Endothelial cell of umbilical vein (primary cell): Measurements from ENCODE around the gene FAHD2B. TPM values are rescaled to one million over a fixed set of nuclear protein-coding genes. Genes with fewer than 3 reads are reported as not detected.
"Not testable (repeated sequence)": the region's sequence is repeated elsewhere in the genome, so short reads cannot be mapped to it uniquely, and the experiment has no call there.

Source experiments
- BruUV-seq: library from RNA; stranded (reverse); fragments of 400-500 nt; replicated peaks from 2 replicates; lab custom pipeline; 2021; lab: Mats Ljungman, UMichigan
- CTCF ChIA-PET: fragments of 300-600, 350-600 bp; sonication (Branson Sonifier 250); formaldehyde crosslinking; loops from one replicate; lab custom pipeline; 2021; ENCODE audit warnings: antibody characterized with exemption, inconsistent platforms; lab: Charles Lee
- POLR2A ChIA-PET: fragments of 300-600, 350-600 bp; sonication (Branson Sonifier 250); formaldehyde crosslinking; loops from one replicate; lab custom pipeline; 2021; ENCODE audit warnings: antibody characterized with exemption, inconsistent platforms; lab: Charles Lee
- DNase-seq: peaks from one replicate; pipeline ENCODE4 v3.0.0-alpha.2; 2011; ENCODE audit warnings: low read depth, low spot score
- FAIRE-seq: peaks from 2 replicates; lab custom pipeline; 2011; peaks lifted over from hg19 to GRCh38; lab: Jason Lieb, UNC
- H2AFZ ChIP-seq: 2 replicates; pipeline ENCODE4 v1.6.0; 2012; ENCODE audit warnings: low read depth, low read length, control low read depth, inconsistent platforms
- H3K27ac ChIP-seq: 2 replicates; pipeline ENCODE4 v1.5.1; 2011; ENCODE audit warnings: low read depth, mild to moderate bottlenecking, control low read depth, low read length, moderate library complexity; ENCODE audit not compliant: insufficient read depth
- H3K27me3 ChIP-seq, 2 experiments: 2 replicates each; pipeline versions ENCODE4 v1.6.0 to v1.6.1; 2011; ENCODE audit warnings: low read length in 2 of 2, mixed read lengths in 1 of 2; ENCODE audit not compliant: control insufficient read depth in 2 of 2, insufficient read depth in 2 of 2
- H3K36me3 ChIP-seq, 2 experiments: 2 replicates in 1 of 2; 3 replicates in 1 of 2; pipeline ENCODE4 v1.5.1; 2011; ENCODE audit warnings: low read length in 2 of 2, mild to moderate bottlenecking in 1 of 2, moderate library complexity in 1 of 2; ENCODE audit not compliant: control insufficient read depth in 2 of 2, insufficient read depth in 2 of 2; ENCODE audit errors: extremely low read depth in 1 of 2
- H3K4me1 ChIP-seq: 3 replicates; pipeline ENCODE4 v1.5.1; 2011; ENCODE audit warnings: mild to moderate bottlenecking, low read length; ENCODE audit not compliant: control insufficient read depth, insufficient read depth; ENCODE audit errors: extremely low read depth
- H3K4me2 ChIP-seq: 2 replicates; pipeline ENCODE4 v1.6.1; 2011; ENCODE audit warnings: low read length, control low read depth, mixed read lengths; ENCODE audit not compliant: insufficient read depth
- H3K4me3 ChIP-seq, 3 experiments: fragments of 200-600 bp in 1 of 3; sonication (generic), shearing (Covaris generic) in 1 of 3; replicated peaks in 1 of 3; 2 replicates each; pipeline ENCODE4 v1.5.1; 2011 to 2016; ENCODE audit warnings: control low read depth in 3 of 3, low read length in 3 of 3, mild to moderate bottlenecking in 2 of 3, inconsistent platforms in 1 of 3, low read depth in 1 of 3, moderate library complexity in 1 of 3; ENCODE audit not compliant: insufficient read depth in 1 of 3
- H3K79me2 ChIP-seq: 2 replicates; pipeline ENCODE4 v1.6.0; 2012; ENCODE audit warnings: low read length, inconsistent platforms; ENCODE audit not compliant: control insufficient read depth, insufficient read depth
- H3K9ac ChIP-seq: replicated peaks from 2 replicates; pipeline ENCODE3; 2011; ENCODE audit warnings: low read length, control low read depth; ENCODE audit not compliant: insufficient read depth; ENCODE audit errors: extremely low read depth
- H3K9me1 ChIP-seq: replicated peaks from 3 replicates; pipeline ENCODE4 v1.6.0; 2011; ENCODE audit warnings: mild to moderate bottlenecking, low read length; ENCODE audit not compliant: control insufficient read depth, insufficient read depth; ENCODE audit errors: extremely low read depth
- H3K9me3 ChIP-seq: replicated peaks from 2 replicates; pipeline ENCODE4 v1.5.1; 2012; ENCODE audit warnings: low read length, inconsistent platforms; ENCODE audit not compliant: control insufficient read depth, insufficient read depth
- H4K20me1 ChIP-seq: replicated peaks from 2 replicates; pipeline ENCODE3; 2011; ENCODE audit warnings: mild to moderate bottlenecking, low read length; ENCODE audit not compliant: control insufficient read depth, insufficient read depth; ENCODE audit errors: extremely low read depth
- dilution Hi-C: fragments of 300-500 bp; cut with MboI; formaldehyde crosslinking; loops from one replicate; pipeline ENCODE4 v1.15.0; 2019; ENCODE audit warnings: low sequenced_read_pairs; ENCODE audit not compliant: extremely low pct_ligation_motif_present
- intact Hi-C: fragments of 100-400 bp; cut with micrococcal nuclease; formaldehyde crosslinking; loops from one replicate; pipeline ENCODE4 v1.10.0; 2022
- polyA plus RNA-seq, 4 experiments: library from polyadenylated mRNA; depleted of rRNA in 3 of 4; stranded (reverse) in 3 of 4; unstranded in 1 of 4; fragments of >200 nt; gene quantifications; 2 replicates each; pipeline versions ENCODE4 v1.2.1 to v1.2.3, GENCODE V29; 2011 to 2012; ENCODE audit warnings: missing spikeins in 1 of 4
- total RNA-seq: library from RNA; stranded (reverse); gene quantifications from 2 replicates; pipeline ENCODE4 v1.2.3, GENCODE V29; 2021

The FAHD2B gene
- total and polyA plus RNA-seq, 2 donors (not counting 3 experiments of a cell fraction or from before 2014, with no cell fraction given): 9.2 to 9.5 TPM

- H3K4me1 ChIP-seq, H3K9ac ChIP-seq, FAIRE-seq, H3K36me3 ChIP-seq, H3K27ac ChIP-seq, H3K9me3 ChIP-seq, DNase-seq, H2AFZ ChIP-seq, H3K4me2 ChIP-seq, dilution Hi-C loops, POLR2A ChIA-PET, BruUV-seq, H3K27me3 ChIP-seq, H3K9me1 ChIP-seq, CTCF ChIA-PET, intact Hi-C loops, H3K79me2 ChIP-seq, H4K20me1 ChIP-seq, H3K4me3 ChIP-seq: not testable (repeated sequence)
These were observed 32.7 kb downstream of the FAHD2B start for GRCh38 chr2:97062020-97062419.

- H3K4me3 ChIP-seq, DNase-seq, H3K4me1 ChIP-seq, H3K9ac ChIP-seq, H3K4me2 ChIP-seq, H3K27ac ChIP-seq, intact Hi-C loops, H3K36me3 ChIP-seq, POLR2A ChIA-PET, FAIRE-seq, H3K9me3 ChIP-seq, H3K79me2 ChIP-seq, H4K20me1 ChIP-seq, H2AFZ ChIP-seq, CTCF ChIA-PET, H3K9me1 ChIP-seq, BruUV-seq, dilution Hi-C loops, H3K27me3 ChIP-seq: not testable (repeated sequence)
These were observed 34.9 kb downstream of the FAHD2B start for GRCh38 chr2:97059782-97060181.

- H3K27me3 ChIP-seq, H4K20me1 ChIP-seq, dilution Hi-C loops, H3K9me3 ChIP-seq, BruUV-seq, POLR2A ChIA-PET, H2AFZ ChIP-seq, DNase-seq, H3K27ac ChIP-seq, H3K79me2 ChIP-seq, H3K9me1 ChIP-seq, intact Hi-C loops, H3K36me3 ChIP-seq, H3K4me1 ChIP-seq, CTCF ChIA-PET, H3K9ac ChIP-seq, FAIRE-seq, H3K4me3 ChIP-seq, H3K4me2 ChIP-seq: not testable (repeated sequence)
These were observed 38.5 kb downstream of the FAHD2B start for GRCh38 chr2:97056150-97056549.

- dilution Hi-C loops: not testable (repeated sequence)
These were observed 44.6 kb downstream of the FAHD2B start for GRCh38 chr2:97050032-97050431.

More at GRCh38 chr2:97050032-97050431, 44.6 kb downstream of the FAHD2B start:
- H3K9me1 ChIP-seq, H3K79me2 ChIP-seq, H2AFZ ChIP-seq, CTCF ChIA-PET, H3K27me3 ChIP-seq, H3K36me3 ChIP-seq, H3K4me3 ChIP-seq, intact Hi-C loops, H3K4me2 ChIP-seq, FAIRE-seq, H3K27ac ChIP-seq, POLR2A ChIA-PET, DNase-seq, H3K4me1 ChIP-seq, H3K9me3 ChIP-seq, H4K20me1 ChIP-seq, H3K9ac ChIP-seq, BruUV-seq: not testable (repeated sequence)
